Measurements from ENCODE around the gene CCDC178.
A peak's percentile ranks its signal among the peaks of the same experiment; 100 is the strongest.

GRCh38 chr18:33184175-33184574 lies 256.3 kb downstream of the CCDC178 start:
- no peak for TF ChIP-seq CTCF (IDR thresholded peaks at IDR 0.05; ENCODE audit: insufficient read depth, low read length)
- TF ChIP-seq SPI1 (IDR thresholded peaks at IDR 0.05; ENCODE audit: borderline replicate concordance, low read depth), result peak; percentile 57

Measured in HL-60 (cell line).